ENCODE results near the gene COL28A1. TPM values are rescaled to one million over a fixed set of nuclear protein-coding genes. Genes with fewer than 3 reads are reported as not detected.

COL28A1 gene
- total and polyA plus RNA-seq, 4 donors, result 0.26 to 3.2 (median 1.1) TPM

DNA sequence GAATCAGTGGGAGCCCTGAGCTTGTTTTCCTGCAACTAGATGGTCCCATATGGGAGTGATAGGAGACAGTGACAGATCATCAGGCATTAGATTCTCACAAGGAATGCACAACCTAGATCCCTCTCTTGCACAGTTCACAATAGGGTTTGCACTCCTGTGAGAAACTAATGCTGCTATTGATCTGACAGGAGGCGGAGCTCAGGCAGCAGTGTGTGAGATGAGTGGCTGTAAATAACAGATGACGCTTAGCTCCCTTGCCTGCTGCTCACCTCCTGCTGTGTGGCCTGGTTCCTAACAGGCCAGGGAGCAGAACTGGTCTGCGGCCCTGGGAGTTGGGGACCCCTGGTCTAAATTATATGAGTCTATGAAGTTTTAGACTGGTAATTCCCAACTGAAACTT is 34.9 kb upstream of the COL28A1 start:
- Histone ChIP-seq H3K27ac (ENCODE audit: low read depth in 1 of 2, low read length in 2 of 2) (no peak overlapping the region), H3K4me3 (ENCODE audit: low read length in 2 of 2) (no peak overlapping the region), H3K4me1 (ENCODE audit: control insufficient read depth in 1 of 2, insufficient read depth in 2 of 2, low read length in 2 of 2) (no peaks in the 10 kb centered on the region), H3K36me3 (ENCODE audit: control insufficient read depth in 1 of 2, insufficient read depth in 2 of 2, low read length in 1 of 2) (no peaks in the 10 kb centered on the region), H3K27me3 (ENCODE audit: control insufficient read depth in 1 of 2, insufficient read depth in 2 of 2, low read length in 1 of 2) (no peaks in the 10 kb centered on the region), H3K9me3 (ENCODE audit: control insufficient read depth, low read length) (no peaks in the 10 kb centered on the region)
- 98 to 99% methylated on average over 3 of the region's 3 CpGs for WGBS, 2 donors
- no peak for ATAC-seq (ENCODE audit: low FRiP score)
- peak in 1 of 2 donors; percentile 33 for DNase-seq
- intact Hi-C loops (cut with DNase I), result no loop called here

DNA sequence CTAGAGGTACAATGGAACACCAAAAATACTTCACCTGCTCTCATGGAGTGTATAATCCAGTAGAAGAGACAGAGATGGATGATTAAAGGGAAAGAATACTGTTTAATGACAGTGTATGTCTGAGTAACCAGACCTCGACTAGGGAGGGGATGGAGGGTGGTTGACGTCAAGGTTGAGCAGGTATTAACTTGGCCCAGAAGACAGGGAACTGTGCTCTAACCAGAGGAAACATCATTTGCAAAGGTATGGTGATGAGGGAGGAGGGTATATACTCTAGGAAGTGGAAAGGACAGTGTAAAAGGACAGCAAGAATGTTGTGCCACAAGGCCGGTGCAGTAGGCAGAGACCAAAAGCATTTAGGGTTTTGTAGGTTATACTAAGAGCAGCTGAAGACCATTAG is 33.9 kb upstream of the COL28A1 start:
- no peaks in the 10 kb centered on the region for H3K27me3 ChIP-seq (ENCODE audit: control insufficient read depth in 1 of 2, insufficient read depth in 2 of 2, low read length in 1 of 2)
- 92 to 95% methylated on average over 3 of the region's 3 CpGs for WGBS, 2 donors
- no peaks in the 10 kb centered on the region for H3K36me3 ChIP-seq (ENCODE audit: control insufficient read depth in 1 of 2, insufficient read depth in 2 of 2, low read length in 1 of 2)
- ATAC-seq (ENCODE audit: low FRiP score) (no peak), DNase-seq (no peak)
- no peaks in the 10 kb centered on the region for H3K9me3 ChIP-seq (ENCODE audit: control insufficient read depth, low read length)
- no peaks in the 10 kb centered on the region for H3K4me1 ChIP-seq (ENCODE audit: control insufficient read depth in 1 of 2, insufficient read depth in 2 of 2, low read length in 2 of 2)
- intact Hi-C loops (cut with DNase I), result no loop called here
- H3K4me3 ChIP-seq (ENCODE audit: low read length in 2 of 2), result no peak overlapping the region
- no peak overlapping the region for H3K27ac ChIP-seq (ENCODE audit: low read depth in 1 of 2, low read length in 2 of 2)

DNA sequence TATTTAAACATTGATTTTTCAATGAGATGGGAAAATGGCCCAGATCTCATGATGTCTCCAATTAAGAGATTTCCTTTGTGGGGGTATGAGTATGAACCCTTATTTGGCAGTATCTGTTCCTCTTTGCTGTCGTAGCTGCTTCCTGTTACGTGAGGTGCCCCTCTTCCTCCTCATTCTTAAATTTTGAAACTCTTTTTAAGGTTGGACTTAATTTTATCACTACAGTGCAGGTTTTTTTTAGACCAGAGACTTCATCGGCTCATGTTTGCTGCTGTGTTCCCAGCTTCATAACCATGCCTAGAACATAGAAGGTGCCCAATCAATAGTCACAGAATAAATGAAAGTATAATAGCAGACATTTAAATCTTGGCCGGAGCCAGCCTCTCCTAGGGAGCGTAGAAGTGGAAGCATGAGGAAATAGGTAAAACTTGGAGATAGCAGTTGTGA is 33.4 kb upstream of the COL28A1 start:
- Histone ChIP-seq H3K36me3 (ENCODE audit: control insufficient read depth in 1 of 2, insufficient read depth in 2 of 2, low read length in 1 of 2) (no peaks in the 10 kb centered on the region), H3K27ac (ENCODE audit: low read depth in 1 of 2, low read length in 2 of 2) (no peak overlapping the region), H3K4me1 (ENCODE audit: control insufficient read depth in 1 of 2, insufficient read depth in 2 of 2, low read length in 2 of 2) (no peaks in the 10 kb centered on the region), H3K9me3 (ENCODE audit: control insufficient read depth, low read length) (no peaks in the 10 kb centered on the region), H3K4me3 (ENCODE audit: low read length in 2 of 2) (no peak overlapping the region), H3K27me3 (ENCODE audit: control insufficient read depth in 1 of 2, insufficient read depth in 2 of 2, low read length in 1 of 2) (no peaks in the 10 kb centered on the region)
- intact Hi-C loops (cut with DNase I), result no loop called here
- no peak for DNase-seq
- 75 to 76% methylated on average over 5 of the region's 5 CpGs for WGBS, 2 donors
- no peak for ATAC-seq (ENCODE audit: low FRiP score)

DNA sequence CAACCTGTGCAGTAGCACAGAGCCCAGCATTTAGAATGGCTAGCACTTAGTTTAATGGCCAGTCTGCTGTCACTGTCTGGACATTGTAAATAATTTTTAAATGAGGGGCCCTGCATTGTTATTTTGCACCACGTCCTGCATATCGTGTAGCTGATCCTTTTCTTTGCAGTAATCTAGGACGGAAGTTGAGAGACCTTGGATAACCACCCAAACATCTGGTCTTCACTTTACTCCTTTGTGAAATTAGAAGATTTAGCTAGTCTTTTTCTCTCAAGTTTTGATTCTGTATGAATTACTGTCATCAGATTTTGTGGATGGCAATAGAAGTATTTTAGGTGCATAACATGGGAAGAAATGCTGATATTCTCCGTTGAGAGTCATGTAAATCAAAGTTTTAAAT is 32.9 kb upstream of the COL28A1 start:
- intact Hi-C loops (cut with DNase I), result no loop called here
- no peak for DNase-seq
- Histone ChIP-seq H3K27me3 (ENCODE audit: control insufficient read depth in 1 of 2, insufficient read depth in 2 of 2, low read length in 1 of 2) (no peaks in the 10 kb centered on the region), H3K4me1 (ENCODE audit: control insufficient read depth in 1 of 2, insufficient read depth in 2 of 2, low read length in 2 of 2) (no peaks in the 10 kb centered on the region), H3K36me3 (ENCODE audit: control insufficient read depth in 1 of 2, insufficient read depth in 2 of 2, low read length in 1 of 2) (no peaks in the 10 kb centered on the region), H3K4me3 (ENCODE audit: low read length in 2 of 2) (no peak overlapping the region), H3K27ac (ENCODE audit: low read depth in 1 of 2, low read length in 2 of 2) (no peak overlapping the region), H3K9me3 (ENCODE audit: control insufficient read depth, low read length) (no peaks in the 10 kb centered on the region)
- WGBS, 2 donors, result 88 to 90% methylated on average over 4 of the region's 4 CpGs
- ATAC-seq (ENCODE audit: low FRiP score), result no peak

DNA sequence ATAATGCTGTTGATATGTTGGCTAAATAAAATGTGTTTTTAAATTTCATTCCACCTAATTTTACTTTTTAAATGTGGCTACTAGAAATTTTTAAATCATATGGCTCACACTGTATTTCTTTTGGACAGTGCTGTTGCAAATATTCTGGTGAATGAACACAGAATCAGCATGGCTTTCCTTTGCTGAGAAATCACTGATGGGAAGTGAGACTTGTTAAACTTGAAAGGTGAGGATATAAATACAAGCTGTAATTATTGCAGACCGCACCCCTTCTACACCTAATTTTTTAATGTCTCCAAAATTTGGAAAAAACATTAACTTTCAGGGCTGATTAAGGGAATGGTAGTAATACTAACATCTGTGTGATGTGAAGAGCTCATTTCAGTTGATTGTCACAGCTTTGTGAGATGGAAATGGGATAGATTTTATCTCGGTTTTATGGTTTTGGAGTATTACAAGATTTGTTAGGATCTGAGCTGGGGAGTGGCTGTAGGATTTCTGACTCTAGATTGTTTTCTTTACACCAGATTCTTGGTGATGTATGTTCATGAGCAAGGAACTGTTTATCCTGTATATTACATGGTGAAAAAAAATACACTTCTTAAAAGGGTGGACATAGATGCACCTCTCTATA is 32.3 kb upstream of the COL28A1 start:
- intact Hi-C loops (cut with DNase I), result loop anchor here in 1 of 2 donors (2.0 kb wide), 1 partner anchor 73 kb away; the partner anchor contains the start of gene UMAD1
- WGBS, 2 donors, result 53 to 62% methylated on average over 2 of the region's 2 CpGs
- Histone ChIP-seq H3K4me3 (ENCODE audit: low read length in 2 of 2) (peak overlapping the region; percentile 87 to 90), H3K27me3 (ENCODE audit: control insufficient read depth in 1 of 2, insufficient read depth in 2 of 2, low read length in 1 of 2) (no peaks in the 10 kb centered on the region), H3K9me3 (ENCODE audit: control insufficient read depth, low read length) (no peaks in the 10 kb centered on the region), H3K4me1 (ENCODE audit: control insufficient read depth in 1 of 2, insufficient read depth in 2 of 2, low read length in 2 of 2) (no peaks in the 10 kb centered on the region), H3K27ac (ENCODE audit: low read depth in 1 of 2, low read length in 2 of 2) (no peak overlapping the region), H3K36me3 (ENCODE audit: control insufficient read depth in 1 of 2, insufficient read depth in 2 of 2, low read length in 1 of 2) (no peaks in the 10 kb centered on the region)
- DNase-seq (no peak), ATAC-seq (ENCODE audit: low FRiP score) (no peak)

DNA sequence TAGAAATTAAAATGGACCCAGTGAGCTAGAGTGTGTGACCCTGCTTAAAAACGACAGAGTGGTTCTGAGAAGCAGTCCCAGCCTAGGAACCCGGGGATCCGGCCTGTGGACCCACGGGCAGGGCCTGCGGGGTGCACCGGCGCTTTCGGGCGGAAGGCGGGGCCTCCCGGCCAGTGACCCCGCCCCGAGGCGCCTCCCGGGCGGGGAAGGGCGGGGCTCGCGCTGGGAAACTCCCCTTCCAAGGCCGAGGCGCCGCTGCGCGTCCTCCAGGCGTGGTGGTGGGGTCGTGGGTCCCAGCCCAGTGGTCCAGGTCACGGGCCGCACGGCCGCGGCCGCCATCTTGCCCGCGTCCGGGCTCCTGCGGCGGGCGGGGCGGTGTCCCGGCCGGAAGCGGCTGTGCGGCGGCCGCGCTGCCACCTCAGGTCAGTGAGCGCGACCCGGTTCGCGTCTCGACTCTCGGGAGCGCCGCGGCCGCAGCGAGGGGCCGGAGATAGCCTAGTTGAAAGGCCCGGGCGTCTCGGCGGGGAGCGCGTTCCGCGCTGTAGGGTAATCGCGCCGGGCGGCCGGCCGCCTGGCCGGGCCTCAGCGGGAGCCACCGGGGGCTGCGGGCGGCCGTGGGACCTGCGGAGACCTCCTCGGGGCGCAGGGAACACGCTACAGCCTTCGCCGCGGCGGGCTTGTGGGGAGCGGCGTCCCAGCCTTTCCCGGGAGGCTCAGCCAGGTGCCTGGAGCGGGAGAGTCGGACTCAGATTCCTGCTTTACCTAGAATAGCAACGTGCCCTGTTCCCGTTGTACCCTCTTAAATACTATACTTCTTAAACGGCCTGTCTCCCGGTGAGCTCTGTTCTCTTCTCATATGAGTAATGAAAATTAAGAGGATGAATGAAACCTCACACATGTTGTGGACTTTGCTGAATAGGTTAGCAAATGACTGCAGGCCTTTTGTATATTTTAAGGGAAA is 31.3 kb upstream of the COL28A1 start, which contains the start of gene MIOS:
MIOS (plus strand) TSS at position 234 of the 961 bp plus-strand sequence. CDS start 5,592 bp downstream, outside the sequence.
- 0 to 1% methylated on average over 66 to 96 of the region's 96 CpGs for WGBS, 2 donors
- H3K4me3 ChIP-seq (ENCODE audit: low read length in 2 of 2), result peak within 1 kb of the TSS; percentile 87 to 90
- ATAC-seq (ENCODE audit: low FRiP score) (peak; percentile 94), DNase-seq (peak; percentile 91 to 95)
- intact Hi-C loops (cut with DNase I), result loop anchor here in 1 of 2 donors (2.0 kb wide), 1 partner anchor 74 kb away; the partner anchor contains the start of gene UMAD1
- H3K9me3 ChIP-seq (ENCODE audit: control insufficient read depth, low read length), result no peaks in the 10 kb centered on the region
- no peaks in the 10 kb centered on the region for H3K4me1 ChIP-seq (ENCODE audit: control insufficient read depth in 1 of 2, insufficient read depth in 2 of 2, low read length in 2 of 2)
- H3K27ac ChIP-seq (ENCODE audit: low read depth in 1 of 2, low read length in 2 of 2), result peak within 1 kb of the TSS; percentile 82 to 88
- H3K27me3 ChIP-seq (ENCODE audit: control insufficient read depth in 1 of 2, insufficient read depth in 2 of 2, low read length in 1 of 2), result no peaks in the 10 kb centered on the region
- no peaks in the 10 kb centered on the region for H3K36me3 ChIP-seq (ENCODE audit: control insufficient read depth in 1 of 2, insufficient read depth in 2 of 2, low read length in 1 of 2)

DNA sequence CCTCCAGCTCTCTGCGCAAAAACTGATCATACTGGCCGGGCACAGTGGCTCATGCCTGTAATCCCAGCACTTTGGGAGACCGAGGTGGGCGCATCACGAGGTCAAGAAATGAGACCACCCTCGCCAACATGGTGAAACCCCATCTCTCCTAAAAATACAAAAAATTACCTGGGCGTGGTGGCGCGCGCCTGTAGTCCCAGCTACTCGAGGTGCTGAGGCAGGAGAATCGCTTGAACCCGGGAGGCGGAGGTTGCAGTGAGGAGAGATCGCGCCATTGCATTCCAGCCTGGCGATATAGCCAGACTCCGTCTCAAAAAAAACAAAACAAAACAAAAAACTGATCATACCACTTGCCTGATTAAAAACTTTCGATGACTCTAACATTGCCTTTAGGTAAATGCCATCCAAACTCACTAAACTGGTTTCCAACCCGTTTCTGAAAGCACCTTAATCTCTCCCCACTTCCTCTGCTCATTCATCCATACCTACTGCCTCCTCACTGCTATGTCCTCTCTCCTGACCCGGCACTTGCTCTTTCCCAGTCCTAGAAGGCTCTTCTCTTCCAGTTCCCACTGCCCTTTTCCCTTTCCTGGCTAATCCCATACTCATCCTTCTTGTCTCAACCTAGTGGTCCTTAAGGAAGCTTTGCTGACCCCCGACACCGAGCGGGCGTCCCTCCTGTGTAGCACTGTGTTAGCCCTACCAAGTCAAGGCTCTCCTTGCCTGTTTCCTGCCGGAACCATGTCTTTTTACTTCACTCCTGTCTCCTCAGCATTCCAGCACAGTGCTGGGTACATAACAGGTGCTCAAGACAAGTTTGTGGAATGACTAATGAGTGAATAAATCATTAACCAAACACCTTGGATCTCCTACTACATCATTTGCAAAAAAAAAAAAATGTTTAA is 30.3 kb upstream of the COL28A1 start:
- H3K4me3 ChIP-seq (ENCODE audit: low read length in 2 of 2), result peak overlapping the region; percentile 87 to 90
- WGBS, 2 donors, result 91% methylated on average over 26 of the region's 26 CpGs
- no peaks in the 10 kb centered on the region for H3K9me3 ChIP-seq (ENCODE audit: control insufficient read depth, low read length)
- peak in 1 of 2 donors; percentile 73 for DNase-seq
- peak; percentile 14 for ATAC-seq (ENCODE audit: low FRiP score)
- no peaks in the 10 kb centered on the region for H3K36me3 ChIP-seq (ENCODE audit: control insufficient read depth in 1 of 2, insufficient read depth in 2 of 2, low read length in 1 of 2)
- intact Hi-C loops (cut with DNase I), result loop anchor here in 1 of 2 donors (2.0 kb wide), 1 partner anchor 75 kb away; the partner anchor contains the start of gene UMAD1
- H3K27me3 ChIP-seq (ENCODE audit: control insufficient read depth in 1 of 2, insufficient read depth in 2 of 2, low read length in 1 of 2), result no peaks in the 10 kb centered on the region
- peak overlapping the region; percentile 62 to 88 for H3K27ac ChIP-seq (ENCODE audit: low read depth in 1 of 2, low read length in 2 of 2)
- H3K4me1 ChIP-seq (ENCODE audit: control insufficient read depth in 1 of 2, insufficient read depth in 2 of 2, low read length in 2 of 2), result no peaks in the 10 kb centered on the region
